Pons (tissue), 1 donor: ENCODE data around the gene NRCAM.
"Not testable (repeated sequence)": the region's sequence is repeated elsewhere in the genome, so short reads cannot be mapped to it uniquely, and the experiment has no call there.

Experiments
- DNase-seq: peaks from one replicate; pipeline ENCODE4 v3.0.0-alpha.2; 2016; ENCODE audit warnings: low spot score

NRCAM gene

GRCh38 chr7:108345710-108346336, 110.4 kb downstream of the NRCAM start:
- DNase-seq, result peak; percentile 38

DNA sequence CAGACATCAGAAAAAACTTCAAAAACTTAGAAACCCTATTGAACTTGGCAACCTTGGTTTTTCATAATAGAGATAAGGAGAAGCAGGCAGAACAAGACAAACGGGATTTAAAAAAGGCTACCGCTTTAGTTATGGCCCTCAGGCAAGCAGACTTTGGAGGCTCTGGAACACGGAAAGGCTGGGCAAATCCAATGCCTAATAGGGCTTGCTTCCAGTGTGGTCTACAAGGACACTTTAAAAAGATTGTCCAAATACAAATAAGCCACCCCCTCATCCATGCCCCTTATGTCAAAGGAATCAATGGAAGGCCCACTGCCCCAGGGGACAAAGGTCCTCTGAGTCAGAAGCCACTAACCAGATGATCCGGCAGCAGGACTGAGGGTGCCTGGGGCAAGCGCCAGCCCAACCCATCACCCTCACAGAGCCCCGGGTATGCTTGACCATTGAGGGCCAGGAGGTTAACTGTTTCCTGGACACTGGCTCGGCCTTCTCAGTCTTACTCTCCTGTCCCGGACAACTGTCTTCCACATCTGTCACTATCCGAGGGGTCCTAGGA, 115.3 kb downstream of the NRCAM start:
- no peak for DNase-seq

DNA sequence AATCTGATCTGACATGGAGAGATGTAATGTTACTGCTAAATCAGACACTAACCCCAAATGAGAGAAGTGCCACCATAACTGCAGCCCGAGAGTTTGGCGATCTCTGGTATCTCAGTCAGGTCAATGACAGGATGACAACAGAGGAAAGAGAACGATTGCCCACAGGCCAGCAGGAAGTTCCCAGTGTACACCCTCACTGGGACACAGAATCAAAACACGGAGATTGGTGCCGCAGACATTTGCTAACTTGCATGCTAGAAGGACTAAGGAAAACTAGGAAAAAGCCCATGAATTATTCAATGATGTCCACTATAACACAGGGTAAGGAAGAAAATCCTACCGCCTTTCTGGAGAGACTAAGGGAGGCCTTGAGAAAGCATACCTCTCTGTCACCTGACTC, 115.8 kb downstream of the NRCAM start:
- not testable (repeated sequence) for DNase-seq

GRCh38 chr7:108335269-108335918, 120.8 kb downstream of the NRCAM start:
- DNase-seq, result no peak

DNA sequence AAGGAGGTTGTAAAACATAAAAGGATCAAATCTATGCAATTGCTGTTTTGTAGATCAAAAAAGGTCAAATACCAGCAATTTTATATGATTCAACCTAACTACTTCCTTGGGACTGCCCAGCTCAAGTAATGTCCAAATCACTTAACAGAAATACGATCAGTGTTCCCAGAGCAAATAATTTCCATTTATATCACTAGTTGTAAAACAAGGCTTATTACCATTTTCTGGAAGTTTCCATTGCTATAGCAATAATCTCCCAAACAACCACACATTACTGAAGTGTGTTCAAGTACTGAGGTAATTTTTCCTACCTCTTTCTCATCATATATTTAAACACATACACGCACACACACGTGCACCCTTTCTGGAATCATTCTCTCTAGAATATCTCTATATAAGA, 123.3 kb downstream of the NRCAM start:
- no peak for DNase-seq

DNA sequence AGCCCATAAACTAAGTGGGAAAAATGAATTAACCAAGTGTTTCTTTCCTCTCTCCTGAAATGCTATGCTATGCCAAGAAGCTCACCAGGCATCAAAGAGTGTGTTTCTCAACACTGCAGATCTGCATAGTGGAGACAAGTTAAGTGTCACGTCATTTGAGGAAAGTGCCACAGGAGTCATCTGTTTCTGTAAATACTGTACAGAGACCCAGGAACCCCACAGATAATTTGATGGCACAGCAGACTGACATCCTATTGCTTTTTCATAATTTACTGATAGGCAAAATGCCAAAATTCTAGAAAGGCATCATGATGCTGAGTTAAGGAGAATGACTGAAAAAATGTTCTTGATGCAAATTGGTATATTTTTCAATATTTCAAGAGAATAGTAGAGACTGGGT, 124.3 kb downstream of the NRCAM start:
- no peak for DNase-seq

GRCh38 chr7:108330227-108330626, 126.0 kb downstream of the NRCAM start:
- no peak for DNase-seq

DNA sequence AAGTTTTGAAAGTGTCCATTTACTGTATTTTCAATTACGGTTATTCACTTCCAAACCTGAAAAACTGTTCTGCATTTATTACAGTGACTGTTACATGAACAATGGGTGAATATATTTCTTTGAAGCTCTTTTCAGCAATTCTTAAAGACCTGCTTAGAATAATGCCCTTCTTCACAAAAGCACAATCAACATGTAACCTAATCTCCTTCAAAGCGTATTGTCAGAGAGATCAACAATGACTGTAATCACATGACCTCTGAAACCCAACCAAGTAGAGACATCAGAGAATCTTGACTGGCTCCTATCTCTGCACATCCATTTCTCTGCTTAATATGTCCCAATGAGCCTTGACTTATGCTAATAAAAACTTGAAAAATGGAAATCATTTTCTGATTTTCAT, 126.7 kb downstream of the NRCAM start:
- no peak for DNase-seq

DNA sequence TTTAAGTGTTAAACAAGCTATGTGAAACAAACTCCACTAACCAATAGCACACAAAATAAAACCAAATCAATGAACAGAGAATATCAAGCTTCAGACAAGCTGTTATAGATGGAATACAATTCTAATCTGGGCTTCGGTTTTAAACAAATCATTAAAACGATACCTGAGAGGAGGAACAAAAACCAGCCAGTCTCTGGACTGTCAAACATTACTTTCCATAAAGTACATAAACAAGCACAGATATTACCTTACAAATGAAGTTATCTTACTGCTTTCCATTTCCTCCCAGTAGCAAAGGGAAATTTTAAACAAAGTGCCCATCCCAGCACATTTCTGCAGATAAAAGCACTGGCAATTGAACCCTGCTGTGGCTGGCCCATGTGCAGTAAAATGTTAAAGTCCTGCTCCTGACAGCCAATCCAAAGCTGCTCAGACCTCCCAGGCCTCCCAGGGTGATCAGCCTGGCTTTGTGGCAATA, 128.0 kb downstream of the NRCAM start:
- DNase-seq, result no peak

DNA sequence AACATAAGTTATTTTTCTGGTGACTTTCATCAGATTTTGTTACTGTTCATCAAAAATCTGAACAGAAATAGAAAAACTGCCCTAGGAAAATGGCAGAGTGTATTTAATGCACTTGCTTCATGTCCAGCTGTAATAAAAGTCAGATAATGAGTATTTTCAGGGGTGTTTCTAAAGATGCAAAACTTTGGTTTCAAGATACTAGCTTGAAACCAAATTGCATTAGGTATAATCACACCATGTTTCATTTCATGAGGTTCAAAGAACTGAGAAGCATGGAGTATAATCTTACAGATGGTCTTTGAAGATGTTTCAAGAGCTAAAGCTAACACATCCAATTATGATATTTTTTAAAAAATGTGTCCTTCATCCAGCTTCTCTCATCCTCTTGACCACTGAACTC, 128.9 kb downstream of the NRCAM start:
- DNase-seq, result no peak

DNA sequence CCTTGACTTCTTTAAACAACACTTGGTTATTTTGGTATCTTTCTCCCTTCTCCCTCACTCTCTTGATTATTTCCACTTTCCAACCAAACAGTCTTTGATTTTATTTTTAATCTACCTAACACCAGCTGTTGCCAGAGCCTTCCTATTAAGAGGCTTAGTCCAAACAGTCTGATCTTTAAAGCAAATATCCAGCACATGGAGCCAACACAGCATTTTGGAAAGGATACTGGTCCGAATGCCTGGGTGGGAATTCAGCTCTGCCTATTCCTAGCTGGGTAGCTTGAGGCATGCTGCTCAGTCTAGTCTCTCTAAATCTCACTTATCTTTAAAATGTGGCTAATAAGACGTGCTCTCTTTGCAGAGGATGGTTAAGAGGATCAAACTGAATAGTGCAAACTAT, 129.3 kb downstream of the NRCAM start:
- no peak for DNase-seq

GRCh38 chr7:108324053-108325038, 131.9 kb downstream of the NRCAM start:
- no peak for DNase-seq

DNA sequence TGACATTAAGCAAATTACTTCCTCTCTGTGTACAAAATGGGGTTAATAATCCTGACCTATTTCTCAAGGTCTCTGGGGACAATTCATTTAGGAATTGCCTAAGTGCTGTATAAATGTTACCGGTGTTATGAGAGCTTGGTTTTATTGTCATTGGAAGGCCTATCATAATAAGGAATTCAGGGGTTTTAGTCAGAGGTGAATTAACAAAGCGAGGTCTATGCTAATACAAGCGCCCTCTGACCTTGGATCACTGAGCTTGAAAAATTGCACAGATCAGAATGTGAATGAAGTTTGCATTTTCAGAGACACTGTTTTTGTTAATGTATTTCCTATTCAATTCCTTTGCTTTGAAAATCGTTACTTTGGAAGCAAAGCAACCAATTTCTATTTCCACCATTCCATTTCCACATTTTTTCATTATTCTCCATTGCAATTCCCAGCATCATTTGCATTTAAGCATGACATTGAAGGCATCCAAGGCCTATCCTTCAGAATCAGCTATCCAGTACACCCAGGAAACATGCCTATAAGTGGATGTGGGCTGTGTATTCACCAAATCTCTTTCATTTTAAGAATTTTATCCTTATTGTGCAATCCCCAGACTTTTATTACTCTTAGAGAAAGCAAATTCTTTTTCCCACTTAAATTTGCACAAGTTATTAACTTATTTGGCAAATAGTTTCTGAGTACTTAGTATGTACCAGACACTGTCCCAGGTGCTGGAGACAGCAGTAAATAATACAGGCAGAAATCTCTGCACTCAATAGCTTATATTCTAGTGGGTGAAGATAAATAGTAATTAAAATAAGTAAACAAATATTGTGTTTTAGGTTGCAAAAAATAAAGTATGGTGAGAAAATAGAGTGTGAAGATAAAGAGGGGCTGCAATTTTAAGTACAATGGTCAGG, 133.1 kb downstream of the NRCAM start:
- no peak for DNase-seq

DNA sequence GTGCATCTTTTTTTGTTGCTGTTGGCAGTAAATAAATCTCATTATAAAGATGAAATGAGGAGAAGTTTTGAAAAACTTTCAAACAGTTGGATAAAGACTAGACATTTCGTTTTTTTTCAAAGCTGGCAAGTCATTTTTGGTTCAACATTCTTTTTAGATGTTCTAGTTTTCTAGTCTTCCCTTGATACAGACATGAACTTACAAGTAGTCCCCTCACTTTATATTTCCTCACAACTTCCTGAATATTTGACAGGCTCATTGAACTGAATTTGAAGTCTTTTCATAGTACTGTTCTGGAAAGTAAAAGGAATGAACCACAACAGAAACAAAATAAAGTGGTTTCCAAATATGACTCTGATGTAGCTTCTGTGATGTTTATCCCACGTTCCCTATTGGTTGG, 134.2 kb downstream of the NRCAM start:
- DNase-seq, result no peak

GRCh38 chr7:108321359-108321758, 134.9 kb downstream of the NRCAM start:
- no peak for DNase-seq

DNA sequence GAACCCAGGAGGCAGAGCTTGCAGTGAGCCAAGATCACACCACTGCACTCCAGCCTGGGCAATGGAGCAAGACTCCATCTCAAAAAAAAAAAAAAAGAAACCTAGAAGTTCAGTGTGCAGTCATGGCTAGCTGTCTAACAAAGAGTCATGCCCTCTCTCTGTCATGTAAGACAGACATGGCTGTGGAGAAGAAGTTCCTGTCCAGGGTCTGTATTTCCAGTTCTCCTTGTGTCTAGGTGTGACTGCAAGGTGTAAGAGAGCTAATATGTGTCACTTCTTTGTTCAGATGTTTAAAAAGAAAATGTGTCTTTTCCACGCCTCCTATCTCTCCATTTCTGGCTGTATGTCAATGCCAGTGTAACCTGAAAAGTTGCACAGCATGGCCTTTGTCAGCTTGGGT, 139.5 kb downstream of the NRCAM start:
- no peak for DNase-seq

GRCh38 chr7:108314551-108314950, 141.7 kb downstream of the NRCAM start:
- DNase-seq, result no peak

DNA sequence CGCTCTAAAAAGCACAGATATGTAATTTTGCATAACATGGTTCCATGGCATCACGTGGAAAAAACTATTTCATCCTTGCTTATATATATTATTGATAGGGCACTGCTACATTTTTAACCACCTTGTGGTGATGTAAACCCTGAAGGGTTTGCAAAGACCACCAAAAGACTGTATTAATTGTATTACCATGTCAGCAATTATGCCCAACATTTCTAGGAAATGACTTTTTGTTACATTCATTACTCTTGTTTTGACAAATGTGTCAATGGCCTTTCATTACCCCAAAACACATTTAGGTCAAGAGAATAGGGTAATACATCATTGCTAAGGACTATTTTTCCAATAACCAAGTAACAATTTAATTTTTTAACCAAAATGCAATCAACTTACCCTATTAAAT, 142.2 kb downstream of the NRCAM start:
- no peak for DNase-seq

DNA sequence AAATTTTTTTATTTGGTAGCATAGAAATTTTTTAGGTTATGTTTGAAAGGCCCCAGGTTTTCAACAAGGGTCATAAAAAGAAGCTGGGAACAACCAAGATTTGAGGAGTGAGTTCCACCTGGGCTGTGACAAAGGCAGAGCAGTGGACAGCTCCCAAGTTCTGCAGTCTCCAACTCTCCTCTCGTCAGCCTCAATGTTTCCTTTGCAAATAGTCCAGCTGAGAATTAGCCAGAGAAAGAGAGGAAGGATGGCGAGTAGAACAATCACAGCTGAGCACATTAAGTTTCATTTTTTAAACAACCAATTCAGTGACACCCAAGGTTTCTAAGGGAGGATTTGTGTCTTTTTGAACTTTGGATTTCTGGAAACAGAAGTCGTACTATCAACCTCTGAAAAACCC, 143.2 kb downstream of the NRCAM start:
- DNase-seq, result peak; percentile 68

- DNase-seq, result no peak
Measured at GRCh38 chr7:108311446-108312168, 144.6 kb downstream of the NRCAM start.

DNA sequence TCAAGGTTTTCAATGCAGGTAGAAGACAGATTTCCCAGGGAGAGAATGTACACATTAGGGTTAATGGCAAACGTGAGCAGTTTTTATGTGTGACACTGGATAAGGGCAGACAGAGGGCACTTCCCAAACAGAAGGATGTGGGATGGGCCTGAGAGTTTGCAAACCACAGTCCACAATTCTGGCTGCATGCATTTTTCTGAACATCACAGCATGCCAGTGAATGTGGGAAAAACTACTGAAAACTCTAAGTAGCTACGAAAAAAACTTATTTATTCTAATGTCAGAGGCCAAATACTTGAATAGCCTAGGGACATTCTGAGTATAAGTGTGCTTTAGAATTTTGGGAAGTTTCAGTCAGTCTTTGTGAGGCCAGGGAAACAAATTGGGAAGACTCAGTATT, 145.9 kb downstream of the NRCAM start:
- no peak for DNase-seq
